ENCODE results near the gene TNFAIP8L1.

TNFAIP8L1 gene

DNA sequence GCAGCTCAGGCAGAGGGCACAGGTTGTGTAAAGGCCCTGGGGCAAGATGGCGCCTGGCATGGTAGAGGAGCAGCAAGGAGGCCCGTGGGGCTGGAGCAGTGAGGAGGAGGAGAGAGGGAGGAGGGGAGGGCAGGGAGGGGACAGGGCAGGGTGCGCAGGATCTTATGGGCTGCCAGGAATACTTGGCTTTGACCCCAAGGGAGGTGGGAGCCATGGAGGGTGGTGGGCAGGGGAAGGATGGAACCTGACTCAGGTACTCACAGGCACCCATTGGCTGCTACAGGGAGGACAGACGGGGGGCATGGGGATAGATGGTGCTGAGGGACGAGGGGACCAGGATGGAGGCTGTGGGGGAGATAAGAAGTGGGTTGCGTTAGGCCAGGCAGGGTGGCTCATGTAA, 3.3 kb downstream of the TNFAIP8L1 start:
- no peak overlapping the region for H4K91ac ChIP-seq (ENCODE audit: low read depth, low read length, poor library complexity)
- no peak overlapping the region for H4K8ac ChIP-seq (ENCODE audit: low read depth, low read length)
- no peak overlapping the region for H3K27ac ChIP-seq (replicated peaks; ENCODE audit: low read length)
- no peaks in the 10 kb centered on the region for H3K9me3 ChIP-seq (replicated peaks in 1 of 2; ENCODE audit: control insufficient read depth in 2 of 2, insufficient read depth in 1 of 2, low read depth in 1 of 2, low read length in 2 of 2)
- H2BK5ac ChIP-seq (ENCODE audit: low read length) = no peak overlapping the region
- no peak overlapping the region for H3K4me2 ChIP-seq (ENCODE audit: insufficient read depth, low read length, poor library complexity, severe bottlenecking)
- H2BK12ac ChIP-seq (ENCODE audit: low read length) = no peak overlapping the region
- no peak overlapping the region for H3K18ac ChIP-seq (ENCODE audit: low read length)
- H3K79me1 ChIP-seq (ENCODE audit: low read depth, low read length) = no peaks in the 10 kb centered on the region
- no CpG with 5 or more reads among the region's 6 CpGs for WGBS, 2 donors (ENCODE audit: extremely low coverage in 2 of 2, insufficient read length in 2 of 2, insufficient replicate concordance in 1 of 2)
- H3K23ac ChIP-seq (ENCODE audit: low read depth, low read length, poor library complexity) = peak overlapping the region; percentile 65
- H2AFZ ChIP-seq (ENCODE audit: low read length) = no peak overlapping the region
- no peak overlapping the region for H3K9ac ChIP-seq (ENCODE audit: low read depth, low read length, poor library complexity)
- DNase-seq (ENCODE audit: low spot score) = no peak
- peak overlapping the region in 1 of 2 donors; percentile 55 for H3K4me3 ChIP-seq (ENCODE audit: low read length in 2 of 2)
- H3K4me1 ChIP-seq (ENCODE audit: control insufficient read depth in 2 of 2, insufficient read depth in 1 of 2, low read depth in 1 of 2, low read length in 2 of 2) = peaks cover 2 to 9% of the 10 kb centered on the region in 2 donors
- no peaks in the 10 kb centered on the region for H3K27me3 ChIP-seq (ENCODE audit: control insufficient read depth in 3 of 3, insufficient read depth in 3 of 3, low read depth in 1 of 3, low read length in 3 of 3)
- H3K4ac ChIP-seq (ENCODE audit: low read length) = no peak overlapping the region
- H2AK5ac ChIP-seq (ENCODE audit: low read depth, low read length) = no peak overlapping the region
- H2BK120ac ChIP-seq (ENCODE audit: low read depth, low read length) = no peak overlapping the region
- H2BK15ac ChIP-seq (ENCODE audit: low read length) = no peak overlapping the region
- H3K14ac ChIP-seq (ENCODE audit: low read length) = peak overlapping the region; percentile 56
- no peaks in the 10 kb centered on the region for H3K36me3 ChIP-seq (replicated peaks in 1 of 2; ENCODE audit: control insufficient read depth in 2 of 2, insufficient read depth in 2 of 2, low read length in 2 of 2)

DNA sequence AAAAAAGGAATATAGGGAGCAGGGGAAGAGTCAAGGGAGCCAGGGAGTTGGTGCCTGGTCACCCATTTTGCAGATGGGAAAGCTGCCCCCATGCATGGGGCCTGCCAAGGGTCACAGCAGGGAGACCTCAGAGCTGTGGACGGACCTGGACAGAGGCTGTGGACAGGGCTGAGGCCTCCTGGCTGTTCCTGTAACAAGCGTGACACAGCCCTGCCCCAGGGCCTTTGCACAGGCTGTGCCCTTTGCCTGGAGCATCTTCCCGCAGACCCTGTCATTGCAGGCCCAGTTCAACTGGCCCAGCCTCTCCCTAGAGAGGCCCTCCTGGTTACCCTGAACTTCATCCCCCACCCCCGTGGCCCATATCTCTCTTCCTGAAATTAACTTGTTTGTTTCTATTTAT, 6.4 kb downstream of the TNFAIP8L1 start:
- no peak for DNase-seq (ENCODE audit: low spot score)
- H3K18ac ChIP-seq (ENCODE audit: low read length) = no peak overlapping the region
- H3K14ac ChIP-seq (ENCODE audit: low read length) = peak overlapping the region; percentile 82
- H2BK12ac ChIP-seq (ENCODE audit: low read length) = no peak overlapping the region
- no peak overlapping the region for H2BK15ac ChIP-seq (ENCODE audit: low read length)
- H3K79me1 ChIP-seq (ENCODE audit: low read depth, low read length) = no peaks in the 10 kb centered on the region
- no peak overlapping the region for H2BK5ac ChIP-seq (ENCODE audit: low read length)
- no peaks in the 10 kb centered on the region for H3K27me3 ChIP-seq (ENCODE audit: control insufficient read depth in 3 of 3, insufficient read depth in 3 of 3, low read depth in 1 of 3, low read length in 3 of 3)
- peaks cover under 1 to 5% of the 10 kb centered on the region in 2 donors for H3K4me1 ChIP-seq (ENCODE audit: control insufficient read depth in 2 of 2, insufficient read depth in 1 of 2, low read depth in 1 of 2, low read length in 2 of 2)
- no peak overlapping the region for H3K9ac ChIP-seq (ENCODE audit: low read depth, low read length, poor library complexity)
- H2AK5ac ChIP-seq (ENCODE audit: low read depth, low read length) = peak overlapping the region; percentile 84
- H4K91ac ChIP-seq (ENCODE audit: low read depth, low read length, poor library complexity) = no peak overlapping the region
- no peak overlapping the region for H4K8ac ChIP-seq (ENCODE audit: low read depth, low read length)
- no peaks in the 10 kb centered on the region for H3K9me3 ChIP-seq (replicated peaks in 1 of 2; ENCODE audit: control insufficient read depth in 2 of 2, insufficient read depth in 1 of 2, low read depth in 1 of 2, low read length in 2 of 2)
- no peak overlapping the region for H2BK120ac ChIP-seq (ENCODE audit: low read depth, low read length)
- H3K4ac ChIP-seq (ENCODE audit: low read length) = no peak overlapping the region
- no peak overlapping the region for H2AFZ ChIP-seq (ENCODE audit: low read length)
- no peak overlapping the region for H3K27ac ChIP-seq (replicated peaks; ENCODE audit: low read length)
- peaks cover 0 to 3% of the 10 kb centered on the region in 2 donors for H3K36me3 ChIP-seq (replicated peaks in 1 of 2; ENCODE audit: control insufficient read depth in 2 of 2, insufficient read depth in 2 of 2, low read length in 2 of 2)
- WGBS, 2 donors (ENCODE audit: extremely low coverage in 2 of 2, insufficient read length in 2 of 2, insufficient replicate concordance in 1 of 2) = no CpG with 5 or more reads among the region's 4 CpGs
- no peak overlapping the region for H3K4me2 ChIP-seq (ENCODE audit: insufficient read depth, low read length, poor library complexity, severe bottlenecking)
- no peak overlapping the region for H3K4me3 ChIP-seq (ENCODE audit: low read length in 2 of 2)
- H3K23ac ChIP-seq (ENCODE audit: low read depth, low read length, poor library complexity) = no peak overlapping the region

DNA sequence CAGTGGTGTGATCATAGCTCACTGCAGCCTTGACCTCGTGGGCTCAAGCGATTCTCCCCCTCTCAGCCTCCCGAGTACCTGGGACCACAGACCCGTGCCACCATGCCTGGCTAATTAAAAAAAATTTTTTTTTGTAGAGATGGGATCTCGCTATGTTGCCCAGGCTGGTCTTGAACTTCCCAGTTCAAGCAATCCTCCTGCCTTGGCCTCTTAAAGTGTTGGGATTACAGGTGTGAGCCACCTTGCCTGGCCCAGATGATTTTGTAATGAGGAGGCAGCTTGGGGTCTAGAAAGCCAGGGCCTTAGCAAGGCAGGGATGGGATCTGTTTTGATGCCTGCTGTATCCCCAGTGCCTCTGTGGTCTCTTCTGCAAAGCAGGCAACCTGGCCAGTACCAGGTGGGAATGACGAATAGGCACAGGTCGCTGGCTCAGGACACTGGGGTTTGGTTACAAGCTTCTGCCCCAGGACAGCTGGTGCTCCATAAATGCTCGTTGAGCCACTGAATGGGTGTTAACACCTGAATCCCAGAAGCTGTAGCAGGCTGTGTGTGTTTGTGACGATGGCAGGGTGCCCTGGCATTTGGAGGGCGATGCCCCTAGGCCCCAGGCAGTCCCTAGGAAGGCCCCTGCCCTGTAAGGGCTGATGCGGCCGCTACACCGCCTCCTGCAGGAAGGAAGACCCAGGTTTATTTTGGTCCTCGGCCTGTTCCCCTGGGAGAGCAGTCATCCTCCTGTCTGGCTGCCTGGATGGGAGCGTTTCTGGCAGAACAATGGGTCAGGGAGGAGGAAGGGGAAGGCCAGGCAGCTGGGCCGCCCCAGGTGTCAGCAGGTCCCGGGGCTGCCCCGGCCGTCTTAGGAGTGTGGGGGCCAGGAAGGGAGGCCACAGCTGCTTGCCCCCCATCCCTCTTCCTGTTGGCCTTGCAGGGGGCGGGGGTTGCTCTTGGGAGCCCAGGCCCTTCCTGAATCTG, 8.6 kb downstream of the TNFAIP8L1 start:
- H3K14ac ChIP-seq (ENCODE audit: low read length) = no peak overlapping the region
- H3K4ac ChIP-seq (ENCODE audit: low read length) = no peak overlapping the region
- H3K4me3 ChIP-seq (ENCODE audit: low read length in 2 of 2) = no peak overlapping the region
- no peak overlapping the region for H3K23ac ChIP-seq (ENCODE audit: low read depth, low read length, poor library complexity)
- H3K4me1 ChIP-seq (ENCODE audit: control insufficient read depth in 2 of 2, insufficient read depth in 1 of 2, low read depth in 1 of 2, low read length in 2 of 2) = peaks cover 0 to 5% of the 10 kb centered on the region in 2 donors
- peak overlapping the region; percentile 54 for H2AK5ac ChIP-seq (ENCODE audit: low read depth, low read length)
- H2BK5ac ChIP-seq (ENCODE audit: low read length) = no peak overlapping the region
- H3K36me3 ChIP-seq (replicated peaks in 1 of 2; ENCODE audit: control insufficient read depth in 2 of 2, insufficient read depth in 2 of 2, low read length in 2 of 2) = peaks cover 3 to 4% of the 10 kb centered on the region in 2 donors
- H3K27me3 ChIP-seq (ENCODE audit: control insufficient read depth in 3 of 3, insufficient read depth in 3 of 3, low read depth in 1 of 3, low read length in 3 of 3) = no peaks in the 10 kb centered on the region
- WGBS, 2 donors (ENCODE audit: extremely low coverage in 2 of 2, insufficient read length in 2 of 2, insufficient replicate concordance in 1 of 2) = no CpG with 5 or more reads among the region's 20 CpGs
- no peak overlapping the region for H4K8ac ChIP-seq (ENCODE audit: low read depth, low read length)
- H2BK120ac ChIP-seq (ENCODE audit: low read depth, low read length) = peak overlapping the region; percentile 66
- no peaks in the 10 kb centered on the region for H3K9me3 ChIP-seq (replicated peaks in 1 of 2; ENCODE audit: control insufficient read depth in 2 of 2, insufficient read depth in 1 of 2, low read depth in 1 of 2, low read length in 2 of 2)
- peak overlapping the region; percentile 68 for H2AFZ ChIP-seq (ENCODE audit: low read length)
- H2BK12ac ChIP-seq (ENCODE audit: low read length) = no peak overlapping the region
- H3K4me2 ChIP-seq (ENCODE audit: insufficient read depth, low read length, poor library complexity, severe bottlenecking) = no peak overlapping the region
- DNase-seq (ENCODE audit: low spot score) = no peak
- H3K27ac ChIP-seq (replicated peaks; ENCODE audit: low read length) = no peak overlapping the region
- H3K9ac ChIP-seq (ENCODE audit: low read depth, low read length, poor library complexity) = no peak overlapping the region
- no peak overlapping the region for H2BK15ac ChIP-seq (ENCODE audit: low read length)
- peak overlapping the region; percentile 9 for H3K18ac ChIP-seq (ENCODE audit: low read length)
- peak overlapping the region; percentile 43 for H4K91ac ChIP-seq (ENCODE audit: low read depth, low read length, poor library complexity)
- H3K79me1 ChIP-seq (ENCODE audit: low read depth, low read length) = peaks cover 3% of the 10 kb centered on the region

DNA sequence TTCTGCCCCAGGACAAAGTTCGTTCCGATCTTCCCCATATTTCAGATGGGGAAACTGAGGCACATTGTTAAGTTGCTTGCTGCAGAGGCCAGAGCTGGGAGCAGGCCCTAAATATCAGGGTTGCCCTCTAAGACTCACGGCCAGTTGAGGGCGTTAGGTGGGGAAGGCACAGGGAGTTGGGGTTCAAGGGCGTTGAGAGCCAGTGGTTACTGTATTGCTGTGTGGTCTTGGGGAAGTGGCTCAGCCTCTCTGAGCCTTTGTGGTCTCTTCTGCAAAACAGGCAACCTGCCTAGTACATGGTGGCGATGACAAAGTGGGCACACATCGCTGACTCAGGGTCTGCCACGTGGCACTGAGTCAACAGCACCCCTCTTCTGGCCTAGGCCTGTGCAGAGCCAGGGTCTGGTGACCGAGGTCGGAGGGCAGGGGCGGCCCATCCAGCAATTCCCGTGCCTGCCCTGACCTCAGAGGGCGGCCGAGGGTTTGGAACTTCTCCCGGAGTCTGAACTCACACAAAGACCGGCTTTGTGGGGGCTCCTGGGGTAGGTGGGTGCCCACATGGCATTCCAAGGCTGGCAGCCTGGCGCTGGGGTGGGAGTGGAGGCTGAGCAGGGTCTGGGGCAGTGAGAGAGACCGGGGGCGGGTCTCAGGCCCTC, 10.2 kb downstream of the TNFAIP8L1 start:
- Histone ChIP-seq H4K8ac (ENCODE audit: low read depth, low read length) (no peak overlapping the region), H2BK120ac (ENCODE audit: low read depth, low read length) (no peak overlapping the region)

More for the DNA sequence above, 10.2 kb downstream of the TNFAIP8L1 start:
- no peak overlapping the region for H2AFZ ChIP-seq (ENCODE audit: low read length)
- H2AK5ac ChIP-seq (ENCODE audit: low read depth, low read length) = peak overlapping the region; percentile 63
- H3K9ac ChIP-seq (ENCODE audit: low read depth, low read length, poor library complexity) = no peak overlapping the region
- no peak overlapping the region for H3K4me2 ChIP-seq (ENCODE audit: insufficient read depth, low read length, poor library complexity, severe bottlenecking)
- peaks cover 0 to 5% of the 10 kb centered on the region in 2 donors for H3K4me1 ChIP-seq (ENCODE audit: control insufficient read depth in 2 of 2, insufficient read depth in 1 of 2, low read depth in 1 of 2, low read length in 2 of 2)
- peaks cover 3% of the 10 kb centered on the region for H3K79me1 ChIP-seq (ENCODE audit: low read depth, low read length)
- H4K91ac ChIP-seq (ENCODE audit: low read depth, low read length, poor library complexity) = no peak overlapping the region
- peak overlapping the region; percentile 81 for H3K23ac ChIP-seq (ENCODE audit: low read depth, low read length, poor library complexity)
- no peak overlapping the region for H2BK15ac ChIP-seq (ENCODE audit: low read length)
- WGBS, 2 donors (ENCODE audit: extremely low coverage in 2 of 2, insufficient read length in 2 of 2, insufficient replicate concordance in 1 of 2) = no CpG with 5 or more reads among the region's 19 CpGs
- H3K27ac ChIP-seq (replicated peaks; ENCODE audit: low read length) = no peak overlapping the region
- H3K14ac ChIP-seq (ENCODE audit: low read length) = peak overlapping the region; percentile 32
- peaks cover 3 to 12% of the 10 kb centered on the region in 2 donors for H3K36me3 ChIP-seq (replicated peaks in 1 of 2; ENCODE audit: control insufficient read depth in 2 of 2, insufficient read depth in 2 of 2, low read length in 2 of 2)
- no peak overlapping the region for H3K4me3 ChIP-seq (ENCODE audit: low read length in 2 of 2)
- no peak overlapping the region for H2BK12ac ChIP-seq (ENCODE audit: low read length)
- H2BK5ac ChIP-seq (ENCODE audit: low read length) = no peak overlapping the region
- no peaks in the 10 kb centered on the region for H3K27me3 ChIP-seq (ENCODE audit: control insufficient read depth in 3 of 3, insufficient read depth in 3 of 3, low read depth in 1 of 3, low read length in 3 of 3)
- no peaks in the 10 kb centered on the region for H3K9me3 ChIP-seq (replicated peaks in 1 of 2; ENCODE audit: control insufficient read depth in 2 of 2, insufficient read depth in 1 of 2, low read depth in 1 of 2, low read length in 2 of 2)
- no peak overlapping the region for H3K4ac ChIP-seq (ENCODE audit: low read length)
- no peak for DNase-seq (ENCODE audit: low spot score)
- H3K18ac ChIP-seq (ENCODE audit: low read length) = peak overlapping the region; percentile 60

Data from neuronal stem cell (in vitro differentiated cells).